GM23248 (cell line): ENCODE data around the gene CARD14. TPM values are rescaled to one million over a fixed set of nuclear protein-coding genes. Genes with fewer than 3 reads are reported as not detected.

ENCODE experiments used
- DNase-seq: peaks from one replicate; pipeline ENCODE4 v3.0.0-alpha.2; 2015
- H2AFZ ChIP-seq: fragments of 200-600 bp; sonication (generic); 2 replicates; pipeline ENCODE4 v1.6.1; 2016; ENCODE audit warnings: antibody characterized with exemption
- H3F3A ChIP-seq: fragments of 200-600 bp; sonication (generic); 2 replicates; pipeline ENCODE4 v1.6.1; 2016; ENCODE audit warnings: mild to moderate bottlenecking, antibody characterized with exemption, mixed run types; ENCODE audit not compliant: insufficient read depth
- H3K27ac ChIP-seq: fragments of 200-600 bp; sonication (generic); 2 replicates; pipeline ENCODE4 v1.5.1; 2016; ENCODE audit warnings: mild to moderate bottlenecking
- H3K27me3 ChIP-seq: fragments of 200-600 bp; sonication (generic); replicated peaks from 2 replicates; pipeline ENCODE4 v1.6.1; 2016; ENCODE audit warnings: mild to moderate bottlenecking; ENCODE audit not compliant: insufficient read depth
- H3K36me3 ChIP-seq: fragments of 200-600 bp; sonication (generic); 2 replicates; pipeline ENCODE4 v1.6.1; 2016; ENCODE audit warnings: low read depth, mild to moderate bottlenecking
- H3K4me1 ChIP-seq: fragments of 200-600 bp; sonication (generic); 2 replicates; pipeline ENCODE4 v1.6.1; 2016; ENCODE audit warnings: mild to moderate bottlenecking; ENCODE audit not compliant: insufficient read depth
- H3K4me2 ChIP-seq: fragments of 200-600 bp; sonication (generic); one replicate; pipeline ENCODE4 v1.6.1; 2016; ENCODE audit warnings: mild to moderate bottlenecking; ENCODE audit not compliant: unreplicated experiment
- H3K4me3 ChIP-seq: fragments of 200-600 bp; sonication (generic); 2 replicates; pipeline ENCODE4 v1.5.1; 2016; ENCODE audit warnings: mild to moderate bottlenecking
- H3K79me2 ChIP-seq: fragments of 200-600 bp; sonication (generic); 2 replicates; pipeline ENCODE4 v1.6.1; 2016; ENCODE audit warnings: mild to moderate bottlenecking; ENCODE audit not compliant: insufficient read depth
- H3K9ac ChIP-seq: fragments of 200-600 bp; sonication (generic); 2 replicates; pipeline ENCODE4 v1.6.1; 2016; ENCODE audit warnings: mild to moderate bottlenecking
- H3K9me2 ChIP-seq: fragments of 200-600 bp; sonication (generic); 2 replicates; pipeline ENCODE4 v1.6.1; 2016; ENCODE audit warnings: mixed run types, mild to moderate bottlenecking, moderate library complexity; ENCODE audit not compliant: insufficient read depth
- H3K9me3 ChIP-seq: fragments of 200-600 bp; sonication (generic); one replicate; pipeline ENCODE4 v1.6.1; 2017; ENCODE audit warnings: low read depth
- H4K20me1 ChIP-seq: fragments of 200-600 bp; sonication (generic); 2 replicates; pipeline ENCODE4 v1.6.0; 2016; ENCODE audit not compliant: insufficient read depth
- EZH2 ChIP-seq: fragments of 200-600 bp; sonication (generic); IDR thresholded peaks from 2 replicates; pipeline ENCODE4 v1.6.1; 2018; ENCODE audit warnings: antibody characterized with exemption, mild to moderate bottlenecking; ENCODE audit not compliant: insufficient read depth, poor library complexity, severe bottlenecking
- EZH2phosphoT487 ChIP-seq: fragments of 200-600 bp; sonication (generic); IDR thresholded peaks from 2 replicates; pipeline ENCODE4 v1.6.1; 2018; ENCODE audit warnings: antibody characterized with exemption, moderate library complexity, mild to moderate bottlenecking, low read depth; ENCODE audit not compliant: insufficient read depth
- WGBS, 2 experiments: methylation state at CpG; one replicate each; pipeline ENCODE4 v1.1.6; 2015 to 2017; ENCODE audit warnings: low lambda C conversion rate in 2 of 2, low coverage in 1 of 2; ENCODE audit errors: missing lambda C conversion rate in 2 of 2; 5-methylcytosine and 5-hydroxymethylcytosine counted together
- in situ Hi-C: fragments of 300-500 bp; cut with MboI; formaldehyde crosslinking; loops from 2 replicates; pipeline ENCODE4 v1.15.0; 2020
- polyA plus RNA-seq: library from polyadenylated mRNA; unstranded; fragments of >200 nt; fragmentation: Nextera tagmentation; extraction: Ambion mirVana; gene quantifications from 2 replicates; pipeline ENCODE4 v1.2.1, GENCODE V29; 2016
- total RNA-seq: library from RNA; depleted of rRNA; stranded (reverse); fragments of >200 nt; shearing (Covaris generic); gene quantifications from 2 replicates; pipeline ENCODE4 v1.2.3, GENCODE V29; 2014

CARD14 gene
- total and polyA plus RNA-seq, 2 experiments from 2014 or later: 0.06 TPM; not detected in 1

DNA sequence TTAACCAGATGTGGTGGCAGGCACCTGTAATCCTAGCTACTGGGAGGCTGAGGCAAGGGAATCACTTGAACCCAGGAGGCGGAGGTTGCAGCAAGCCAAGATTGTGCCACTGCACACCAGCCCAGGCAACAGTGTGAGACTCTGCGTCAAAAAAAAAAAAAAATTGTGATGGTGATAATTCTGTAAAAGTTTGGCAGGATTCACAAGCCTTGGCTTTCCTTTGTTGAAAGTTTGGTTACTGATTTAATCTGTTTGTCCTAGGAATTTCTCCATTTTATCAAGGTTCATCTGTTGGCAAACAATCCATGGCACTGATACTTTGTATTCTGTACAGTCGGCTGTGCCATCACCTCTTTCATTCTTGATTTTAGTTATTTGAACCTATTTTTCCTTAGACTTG, 38.8 kb upstream of the CARD14 start:
- no peaks in the 10 kb centered on the region for H3K27me3 ChIP-seq
- 72 to 79% methylated on average over 3 of the region's 3 CpGs for WGBS, 2 experiments
- no peaks in the 10 kb centered on the region for H4K20me1 ChIP-seq
- no peaks in the 10 kb centered on the region for H3K9me2 ChIP-seq
- no peak overlapping the region for H3K4me2 ChIP-seq
- no peak overlapping the region for H3K4me3 ChIP-seq
- peaks cover 6% of the 10 kb centered on the region for H3K4me1 ChIP-seq
- no peak overlapping the region for H2AFZ ChIP-seq
- in situ Hi-C loops: no loop called here
- H3K9me3 ChIP-seq: no peaks in the 10 kb centered on the region
- TF ChIP-seq EZH2 (no peak), EZH2phosphoT487 (no peak)
- peaks cover 53% of the 10 kb centered on the region for H3F3A ChIP-seq
- no peak overlapping the region for H3K27ac ChIP-seq
- H3K9ac ChIP-seq: no peak overlapping the region
- no peaks in the 10 kb centered on the region for H3K79me2 ChIP-seq
- no peak for DNase-seq
- peaks cover 26% of the 10 kb centered on the region for H3K36me3 ChIP-seq

DNA sequence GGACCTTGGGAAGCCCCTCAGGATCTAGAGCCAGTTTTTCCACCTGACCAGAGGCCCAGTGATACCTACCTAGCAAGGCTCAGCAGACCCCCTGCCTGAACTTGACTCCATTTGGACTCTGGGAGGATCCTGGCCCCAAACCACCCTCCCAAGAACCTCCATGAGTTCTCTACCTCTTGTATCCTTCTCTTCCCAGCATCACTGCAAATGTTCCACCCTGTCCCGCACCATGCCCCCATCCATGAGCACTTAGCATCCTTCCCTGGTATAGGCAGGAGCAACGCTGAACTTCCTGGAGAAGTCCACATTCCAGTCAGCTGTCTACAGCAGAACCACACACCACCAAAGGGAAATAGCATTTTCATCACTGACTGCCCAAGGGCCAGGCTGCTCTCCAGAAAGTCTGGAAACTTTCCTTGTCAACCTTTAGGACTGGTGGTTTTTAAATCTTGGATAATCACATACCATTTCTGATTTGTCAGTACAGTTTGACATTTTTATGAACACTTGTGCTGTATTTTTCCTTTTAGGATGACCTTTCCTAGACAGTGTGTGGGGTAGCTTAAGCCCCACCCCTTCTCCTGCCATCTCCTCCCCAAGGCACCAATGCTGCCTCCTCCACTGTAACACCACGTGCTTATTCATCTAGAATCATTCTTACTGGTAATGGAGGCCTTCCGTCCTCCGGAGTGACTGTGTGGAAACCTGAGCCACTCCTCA, 36.8 kb upstream of the CARD14 start:
- DNase-seq: no peak
- TF ChIP-seq EZH2 (no peak), EZH2phosphoT487 (no peak)
- H3K36me3 ChIP-seq: peaks cover 47% of the 10 kb centered on the region

DNA sequence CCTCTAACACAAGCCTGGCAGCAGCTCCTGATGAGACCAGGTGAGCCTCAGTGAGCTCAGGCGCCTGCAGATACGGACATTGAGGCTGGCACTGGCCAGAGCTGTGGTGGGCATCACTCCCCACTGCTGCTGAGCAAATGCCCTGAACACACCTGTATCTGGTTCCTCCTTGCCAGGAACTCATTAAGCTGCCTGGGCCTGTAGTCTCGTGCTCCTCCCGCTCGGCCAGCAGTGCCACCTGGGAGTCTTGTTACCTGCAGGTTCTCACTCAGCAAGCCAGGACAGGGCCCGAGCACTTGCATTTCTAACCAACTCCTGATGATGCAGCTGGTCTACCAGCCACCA, 36.2 kb upstream of the CARD14 start:
- Histone ChIP-seq H4K20me1 (no peaks in the 10 kb centered on the region), H3K27ac (no peak overlapping the region), H3K36me3 (peaks cover 52% of the 10 kb centered on the region)

More for the DNA sequence above, 36.8 kb upstream of the CARD14 start:
- Histone ChIP-seq H3F3A (peaks cover 47% of the 10 kb centered on the region), H3K4me1 (no peaks in the 10 kb centered on the region), H4K20me1 (no peaks in the 10 kb centered on the region), H3K9me3 (no peaks in the 10 kb centered on the region), H2AFZ (no peak overlapping the region), H3K4me3 (no peak overlapping the region), H3K9me2 (no peaks in the 10 kb centered on the region), H3K4me2 (no peak overlapping the region), H3K79me2 (no peaks in the 10 kb centered on the region), H3K9ac (no peak overlapping the region), H3K27me3 (no peaks in the 10 kb centered on the region), H3K27ac (no peak overlapping the region)
- in situ Hi-C loops: no loop called here
- WGBS, 2 experiments: 81 to 86% methylated on average over 5 of the region's 5 CpGs

DNA sequence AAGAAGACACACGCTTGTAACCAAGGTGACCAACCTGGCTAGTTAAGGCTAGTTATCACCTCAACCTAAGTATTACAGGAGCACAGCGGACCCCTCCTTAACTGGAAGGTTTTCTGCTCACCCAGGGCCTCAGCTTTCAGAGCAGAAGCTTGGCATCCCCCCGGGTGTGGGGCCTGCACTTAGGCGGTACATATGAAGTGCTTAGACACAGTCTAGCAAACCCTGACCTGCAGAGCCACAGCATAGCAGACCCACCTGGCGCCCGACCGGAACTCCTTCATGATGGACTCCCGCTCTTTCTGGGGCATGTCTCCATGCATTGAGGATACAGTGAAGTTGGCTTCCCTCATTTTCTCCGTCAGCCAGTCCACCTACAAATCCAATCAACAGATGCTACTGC, 32.7 kb upstream of the CARD14 start:
- no peak for DNase-seq
- 96 to 97% methylated on average over 9 of the region's 9 CpGs for WGBS, 2 experiments
- TF ChIP-seq EZH2phosphoT487: no peak
- TF ChIP-seq EZH2: no peak
- no peak overlapping the region for H2AFZ ChIP-seq
- no peaks in the 10 kb centered on the region for H3K9me3 ChIP-seq
- no peak overlapping the region for H3K4me3 ChIP-seq
- no peaks in the 10 kb centered on the region for H3K9me2 ChIP-seq
- H3F3A ChIP-seq: peaks cover 21% of the 10 kb centered on the region
- H3K79me2 ChIP-seq: peaks cover 18% of the 10 kb centered on the region
- peaks cover 87% of the 10 kb centered on the region for H3K36me3 ChIP-seq
- in situ Hi-C loops: no loop called here
- H3K27ac ChIP-seq: no peak overlapping the region
- no peaks in the 10 kb centered on the region for H4K20me1 ChIP-seq
- H3K27me3 ChIP-seq: no peaks in the 10 kb centered on the region
- H3K4me2 ChIP-seq: no peak overlapping the region
- no peak overlapping the region for H3K9ac ChIP-seq
- H3K4me1 ChIP-seq: no peaks in the 10 kb centered on the region

More for the DNA sequence above, 36.2 kb upstream of the CARD14 start:
- Histone ChIP-seq H3K9ac (no peak overlapping the region), H3K9me2 (no peaks in the 10 kb centered on the region), H3K79me2 (no peaks in the 10 kb centered on the region), H3K4me1 (no peaks in the 10 kb centered on the region), H3K4me3 (no peak overlapping the region), H3K4me2 (no peak overlapping the region), H3F3A (peaks cover 47% of the 10 kb centered on the region), H2AFZ (no peak overlapping the region), H3K27me3 (no peaks in the 10 kb centered on the region), H3K9me3 (no peaks in the 10 kb centered on the region)
- no peak for DNase-seq
- 92 to 93% methylated on average over 6 of the region's 6 CpGs for WGBS, 2 experiments
- TF ChIP-seq EZH2 (no peak), EZH2phosphoT487 (no peak)
- in situ Hi-C loops: no loop called here
